BJ (cell line): ENCODE data around the gene PCDHAC1. TPM values are rescaled to one million over a fixed set of nuclear protein-coding genes. Genes with fewer than 3 reads are reported as not detected.

Experiments used
- CTCF ChIA-PET: fragments of 350-600 bp; formaldehyde crosslinking; extraction: SDS; loops from one replicate; lab custom pipeline; 2021; ENCODE audit warnings: antibody characterized with exemption, inconsistent platforms; lab: Yijun Ruan, JAX
- POLR2A ChIA-PET: fragments of 300-600 bp; sonication (Branson Sonifier 250); formaldehyde crosslinking; extraction: SDS; loops from one replicate; lab custom pipeline; 2021; ENCODE audit warnings: antibody characterized with exemption; lab: Charles Lee
- DNase-seq: peaks from one replicate; pipeline ENCODE4 v3.0.0-alpha.2; 2011; ENCODE audit warnings: low read depth
- H3K27me3 ChIP-seq: 2 replicates; pipeline ENCODE4 v1.6.0; 2011; ENCODE audit warnings: low read length; ENCODE audit not compliant: control insufficient read depth, insufficient read depth
- H3K36me3 ChIP-seq: 2 replicates; pipeline ENCODE4 v1.5.1; 2011; ENCODE audit warnings: low read length; ENCODE audit not compliant: control insufficient read depth, insufficient read depth
- H3K4me3 ChIP-seq: 2 replicates; pipeline ENCODE4 v1.5.1; 2011; ENCODE audit warnings: low read depth, mild to moderate bottlenecking, control low read depth, low read length
- CTCF ChIP-seq: IDR thresholded peaks from 2 replicates; pipeline ENCODE4 v1.5.1; 2011; ENCODE audit warnings: low read depth, mild to moderate bottlenecking, control low read depth, inconsistent platforms, low read length, moderate library complexity; ENCODE audit not compliant: insufficient read depth
- polyA plus RNA-seq: library from polyadenylated mRNA; depleted of rRNA; stranded (reverse); fragments of >200 nt; gene quantifications from 2 replicates; pipeline ENCODE4 v1.2.3, GENCODE V29; 2011

Gene PCDHAC1
- polyA plus RNA-seq, 1 experiment = 0.02 TPM

DNA sequence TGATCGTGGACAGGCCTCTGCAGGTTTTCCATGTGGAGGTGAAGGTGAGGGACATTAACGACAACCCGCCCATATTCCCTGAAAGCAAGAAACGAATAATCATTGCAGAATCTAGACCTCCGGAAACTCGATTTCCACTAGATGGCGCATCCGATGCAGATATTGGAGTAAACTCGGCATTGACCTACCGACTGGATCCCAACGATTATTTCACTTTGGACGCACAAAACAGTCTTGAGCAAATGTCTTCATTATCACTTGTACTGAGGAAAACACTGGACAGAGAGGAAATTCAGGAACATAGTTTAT lies 43.6 kb upstream of the PCDHAC1 start:
- CTCF ChIA-PET = interaction anchor here (0.6 kb wide), 1 partner anchor 34 kb away, joined by 3 read pairs; the partner anchor contains the start of gene PCDHA9

DNA sequence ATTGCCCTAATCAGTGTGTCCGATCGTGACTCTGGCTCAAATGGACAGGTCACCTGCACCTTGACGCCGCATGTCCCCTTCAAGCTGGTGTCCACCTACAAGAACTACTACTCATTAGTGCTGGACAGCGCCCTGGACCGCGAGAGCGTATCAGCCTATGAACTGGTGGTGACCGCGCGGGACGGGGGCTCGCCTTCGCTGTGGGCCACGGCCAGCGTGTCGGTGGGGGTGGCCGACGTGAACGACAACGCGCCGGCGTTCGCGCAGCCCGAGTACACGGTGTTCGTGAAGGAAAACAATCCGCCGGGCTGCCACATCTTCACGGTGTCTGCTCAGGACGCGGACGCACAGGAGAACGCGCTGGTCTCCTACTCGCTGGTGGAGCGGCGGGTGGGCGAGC lies 42.7 kb upstream of the PCDHAC1 start:
- Histone ChIP-seq H3K27me3 (no peaks in the 10 kb centered on the region), H3K4me3 (no peak overlapping the region), H3K36me3 (no peaks in the 10 kb centered on the region)
- POLR2A ChIA-PET = no interaction called here
- no peak for DNase-seq
- CTCF ChIA-PET = no interaction called here
- TF ChIP-seq CTCF = no peak

More for the DNA sequence above, 43.6 kb upstream of the PCDHAC1 start:
- Histone ChIP-seq H3K36me3 (no peaks in the 10 kb centered on the region), H3K4me3 (no peak overlapping the region), H3K27me3 (no peaks in the 10 kb centered on the region)
- no peak for TF ChIP-seq CTCF
- POLR2A ChIA-PET = no interaction called here
- no peak for DNase-seq

- CTCF ChIA-PET = no interaction called here
- POLR2A ChIA-PET = no interaction called here
- Histone ChIP-seq H3K27me3 (no peaks in the 10 kb centered on the region), H3K36me3 (no peaks in the 10 kb centered on the region), H3K4me3 (no peak overlapping the region)
- TF ChIP-seq CTCF = no peak
- no peak for DNase-seq
Measured at GRCh38 chr5:140883927-140884697, 42.0 kb upstream of the PCDHAC1 start.

DNA sequence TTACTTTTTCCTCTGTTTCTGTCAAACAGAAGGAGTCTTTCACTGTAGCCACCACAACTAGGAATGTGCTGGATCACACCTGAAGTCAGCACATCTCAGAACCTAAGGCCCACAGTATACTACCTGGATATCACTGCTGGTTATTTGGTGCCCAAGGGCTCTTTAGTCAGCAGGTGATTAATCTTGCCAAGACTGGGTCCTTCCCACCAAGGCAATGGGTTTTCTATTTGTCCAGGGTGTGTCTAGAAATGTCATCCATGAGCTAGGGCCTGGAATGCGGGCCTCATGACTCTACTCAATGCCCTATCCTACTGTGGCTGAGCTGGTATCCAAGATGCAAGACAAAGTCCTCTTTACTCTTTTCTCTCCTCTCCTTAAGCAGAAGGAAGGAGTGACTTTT lies 9.8 kb upstream of the PCDHAC1 start:
- no peak for DNase-seq
- Histone ChIP-seq H3K4me3 (no peak overlapping the region), H3K36me3 (no peaks in the 10 kb centered on the region), H3K27me3 (no peaks in the 10 kb centered on the region)
- no peak for TF ChIP-seq CTCF
- CTCF ChIA-PET = no interaction called here
- POLR2A ChIA-PET = no interaction called here

- DNase-seq = no peak
- TF ChIP-seq CTCF = no peak
- H3K36me3 ChIP-seq = no peaks in the 10 kb centered on the region
- ChIA-PET CTCF (no interaction called here), POLR2A (no interaction called here)
- H3K4me3 ChIP-seq = no peak overlapping the region
- peaks cover 6% of the 10 kb centered on the region for H3K27me3 ChIP-seq
Measured at GRCh38 chr5:140923601-140924000, 2.5 kb upstream of the PCDHAC1 start.
